Brain microvascular endothelial cell (primary cell): ENCODE data around the gene CHD9.
A peak's percentile ranks its signal among the peaks of the same experiment; 100 is the strongest.

Source experiments
- DNase-seq: peaks from one replicate; pipeline ENCODE4 v3.0.0-alpha.2; 2020
- H3K27ac ChIP-seq: fragments of 250-450 bp; sonication (Bioruptor Pico); 2 replicates; pipeline ENCODE4 v1.5.1; 2020; ENCODE audit warnings: mild to moderate bottlenecking, moderate library complexity
- H3K27me3 ChIP-seq: fragments of 250-450 bp; sonication (Bioruptor Pico); replicated peaks from 2 replicates; pipeline ENCODE4 v1.5.1; 2020; ENCODE audit warnings: mild to moderate bottlenecking
- H3K36me3 ChIP-seq: fragments of 250-450 bp; sonication (Bioruptor Pico); replicated peaks from 2 replicates; pipeline ENCODE4 v1.5.1; 2020; ENCODE audit warnings: mild to moderate bottlenecking
- H3K4me3 ChIP-seq: 2 replicates; pipeline ENCODE4 v1.5.1; 2011; ENCODE audit warnings: low read depth, mild to moderate bottlenecking, control low read depth, low read length, moderate library complexity
- CTCF ChIP-seq: IDR thresholded peaks from 2 replicates; pipeline ENCODE4 v1.5.1; 2011; ENCODE audit warnings: low read depth, mild to moderate bottlenecking, moderate library complexity, low read length, control low read depth, inconsistent platforms; ENCODE audit errors: missing control alignments
- in situ Hi-C: cut with HindIII; loops from 2 replicates; pipeline ENCODE4 v1.10.0; 2017; ENCODE audit warnings: low sequenced_read_pairs, low pct_ligation_motif_present

The CHD9 gene

GRCh38 chr16:53341792-53342191 is 287.0 kb downstream of the CHD9 start:
- H3K4me3 ChIP-seq = no peak overlapping the region
- no peaks in the 10 kb centered on the region for H3K27me3 ChIP-seq
- in situ Hi-C loops = no loop called here
- no peak for DNase-seq
- no peak overlapping the region for H3K27ac ChIP-seq
- no peaks in the 10 kb centered on the region for H3K36me3 ChIP-seq
- no peak for TF ChIP-seq CTCF

- in situ Hi-C loops = no loop called here
- DNase-seq = no peak
- Histone ChIP-seq H3K36me3 (no peaks in the 10 kb centered on the region), H3K27ac (no peak overlapping the region), H3K4me3 (no peak overlapping the region), H3K27me3 (no peaks in the 10 kb centered on the region)
- no peak for TF ChIP-seq CTCF
Measured at GRCh38 chr16:53355064-53355463, 300.3 kb downstream of the CHD9 start.

GRCh38 chr16:53356478-53357207 is 301.9 kb downstream of the CHD9 start:
- in situ Hi-C loops = no loop called here

GRCh38 chr16:53357208-53357586 is 302.4 kb downstream of the CHD9 start:
- Histone ChIP-seq H3K4me3 (no peak overlapping the region), H3K27ac (no peak overlapping the region), H3K27me3 (no peaks in the 10 kb centered on the region), H3K36me3 (no peaks in the 10 kb centered on the region)
- in situ Hi-C loops = no loop called here
- TF ChIP-seq CTCF = no peak
- DNase-seq = no peak

More at GRCh38 chr16:53356478-53357207, 301.9 kb downstream of the CHD9 start:
- H3K27ac ChIP-seq = no peak overlapping the region
- no peak overlapping the region for H3K4me3 ChIP-seq
- H3K36me3 ChIP-seq = no peaks in the 10 kb centered on the region
- no peak for DNase-seq
- H3K27me3 ChIP-seq = no peaks in the 10 kb centered on the region
- peak; percentile 15 for TF ChIP-seq CTCF

- TF ChIP-seq CTCF = no peak
- in situ Hi-C loops = no loop called here
Measured at GRCh38 chr16:53357955-53358354, 303.2 kb downstream of the CHD9 start.

GRCh38 chr16:53358884-53359283 is 304.1 kb downstream of the CHD9 start:
- no peak for DNase-seq
- no peak for TF ChIP-seq CTCF
- Histone ChIP-seq H3K36me3 (no peaks in the 10 kb centered on the region), H3K4me3 (no peak overlapping the region), H3K27me3 (no peaks in the 10 kb centered on the region), H3K27ac (no peak overlapping the region)
- in situ Hi-C loops = no loop called here

More at GRCh38 chr16:53357955-53358354, 303.2 kb downstream of the CHD9 start:
- H3K4me3 ChIP-seq = no peak overlapping the region
- H3K36me3 ChIP-seq = no peaks in the 10 kb centered on the region
- H3K27me3 ChIP-seq = no peaks in the 10 kb centered on the region
- DNase-seq = no peak
- H3K27ac ChIP-seq = no peak overlapping the region
